Neural cell (in vitro differentiated cells): ENCODE results near the gene C10orf90. TPM values are rescaled to one million over a fixed set of nuclear protein-coding genes. Genes with fewer than 3 reads are reported as not detected.

ENCODE experiments used
- H2AFZ ChIP-seq: fragments of 200-600, 300-800 bp; sonication (generic), shearing (Covaris generic); 2 replicates; pipeline ENCODE4 v1.6.0; 2014; ENCODE audit warnings: low read depth, mild to moderate bottlenecking, antibody characterized with exemption, low read length, moderate library complexity
- H3F3A ChIP-seq: fragments of 200-600 bp; shearing (Covaris generic); 2 replicates; pipeline ENCODE4 v1.6.1; 2016; ENCODE audit warnings: mild to moderate bottlenecking, moderate library complexity, mixed read lengths, antibody characterized with exemption, low read length; ENCODE audit not compliant: insufficient read depth, poor library complexity, severe bottlenecking
- H3K27ac ChIP-seq: fragments of 200-600, 300-800 bp; sonication (generic), shearing (Covaris generic); 2 replicates; pipeline ENCODE4 v1.5.1; 2014; ENCODE audit warnings: mild to moderate bottlenecking, low read length, moderate library complexity
- H3K27me3 ChIP-seq: fragments of 300-800, 200-600 bp; sonication (generic), shearing (Covaris generic); 2 replicates; pipeline ENCODE4 v1.6.0; 2014; ENCODE audit warnings: mild to moderate bottlenecking, low read depth, low read length, moderate library complexity; ENCODE audit not compliant: insufficient read depth
- H3K36me3 ChIP-seq: fragments of 300-800, 200-600 bp; sonication (generic), shearing (Covaris generic); 2 replicates; pipeline ENCODE4 v1.5.1; 2014; ENCODE audit warnings: mild to moderate bottlenecking, antibody characterized with exemption, low read length, moderate library complexity; ENCODE audit not compliant: insufficient read depth
- H3K4me2 ChIP-seq: fragments of 300-800, 200-600 bp; sonication (generic), shearing (Covaris generic); 2 replicates; pipeline ENCODE4 v1.6.0; 2014; ENCODE audit warnings: mild to moderate bottlenecking, low read length
- H3K4me3 ChIP-seq: fragments of 300-800, 200-600 bp; sonication (generic), shearing (Covaris generic); 2 replicates; pipeline ENCODE4 v1.5.1; 2014; ENCODE audit warnings: mild to moderate bottlenecking, low read length, moderate library complexity
- H3K79me2 ChIP-seq: fragments of 200-600 bp; shearing (Covaris generic); replicated peaks from 2 replicates; pipeline ENCODE4 v1.6.0; 2014; ENCODE audit warnings: mild to moderate bottlenecking, low read length, moderate library complexity; ENCODE audit not compliant: insufficient read depth
- H3K9ac ChIP-seq: fragments of 300-800, 200-600 bp; sonication (generic), shearing (Covaris generic); 2 replicates; pipeline ENCODE4 v1.6.1; 2016; ENCODE audit warnings: mild to moderate bottlenecking, low read length, mixed read lengths
- H3K9me2 ChIP-seq: fragments of 200-600 bp; shearing (Covaris generic); 2 replicates; pipeline ENCODE4 v1.6.1; 2016; ENCODE audit warnings: mild to moderate bottlenecking, low read length, mixed read lengths; ENCODE audit not compliant: insufficient read depth
- H3K9me3 ChIP-seq: fragments of 200-600, 300-800 bp; sonication (generic), shearing (Covaris generic); 2 replicates; pipeline ENCODE4 v1.6.1; 2016; ENCODE audit warnings: mild to moderate bottlenecking, mixed run types, low read length, moderate library complexity, mixed read lengths
- H4K20me1 ChIP-seq: fragments of 200-600 bp; shearing (Covaris generic); 2 replicates; pipeline ENCODE4 v1.6.1; 2016; ENCODE audit warnings: mild to moderate bottlenecking, mixed run types; ENCODE audit not compliant: insufficient read depth
- EP300 ChIP-seq: fragments of 450-650 bp; conservative IDR thresholded peaks from 2 replicates; pipeline ENCODE4 v1.6.1; 2014; ENCODE audit warnings: antibody characterized with exemption, mild to moderate bottlenecking, moderate library complexity; ENCODE audit not compliant: poor library complexity, severe bottlenecking
- EZH2 ChIP-seq: fragments of 200-600, 300-800 bp; shearing (Covaris generic), sonication (generic); IDR thresholded peaks from 2 replicates; pipeline ENCODE4 v1.6.1; 2014; ENCODE audit warnings: antibody characterized with exemption, low read length, borderline replicate concordance, mild to moderate bottlenecking; ENCODE audit not compliant: insufficient read depth, poor library complexity, severe bottlenecking
- MXI1 ChIP-seq: fragments of 450-650 bp; conservative IDR thresholded peaks from 2 replicates; pipeline ENCODE4 v1.6.1; 2014; ENCODE audit warnings: antibody characterized with exemption, mild to moderate bottlenecking; ENCODE audit not compliant: poor library complexity, severe bottlenecking
- POLR2AphosphoS5 ChIP-seq: IDR thresholded peaks from 2 replicates; pipeline ENCODE4 v1.6.1; 2012
- RAD21 ChIP-seq: fragments of 450-650 bp; conservative IDR thresholded peaks from 2 replicates; pipeline ENCODE4 v1.6.1; 2014; ENCODE audit warnings: antibody characterized with exemption, mild to moderate bottlenecking, moderate library complexity
- SMC3 ChIP-seq: fragments of 450-650 bp; conservative IDR thresholded peaks from 2 replicates; pipeline ENCODE4 v1.6.1; 2014; ENCODE audit warnings: antibody characterized with exemption, mild to moderate bottlenecking, moderate library complexity; ENCODE audit not compliant: poor library complexity
- TAF1 ChIP-seq: IDR thresholded peaks from 2 replicates; pipeline ENCODE4 v1.6.1; 2012; ENCODE audit warnings: low read depth
- polyA plus RNA-seq: library from polyadenylated mRNA; depleted of rRNA; stranded (reverse); fragments of >200 nt; gene quantifications from 2 replicates; pipeline ENCODE4 v1.2.3, GENCODE V29; 2014
- TF ChIP-seq, protein P1 (sequence below): fragments of 450-650 bp; IDR thresholded peaks from 2 replicates; pipeline ENCODE4 v1.5.1; 2014; ENCODE audit warnings: antibody characterized with exemption, mild to moderate bottlenecking, moderate library complexity; ENCODE audit not compliant: poor library complexity, severe bottlenecking
- TF ChIP-seq, protein P2 (sequence below): IDR thresholded peaks from 2 replicates; pipeline ENCODE4 v1.6.1; 2012; ENCODE audit warnings: borderline replicate concordance

The C10orf90 gene
- polyA plus RNA-seq, 1 donor from 2014 or later, result not detected

DNA sequence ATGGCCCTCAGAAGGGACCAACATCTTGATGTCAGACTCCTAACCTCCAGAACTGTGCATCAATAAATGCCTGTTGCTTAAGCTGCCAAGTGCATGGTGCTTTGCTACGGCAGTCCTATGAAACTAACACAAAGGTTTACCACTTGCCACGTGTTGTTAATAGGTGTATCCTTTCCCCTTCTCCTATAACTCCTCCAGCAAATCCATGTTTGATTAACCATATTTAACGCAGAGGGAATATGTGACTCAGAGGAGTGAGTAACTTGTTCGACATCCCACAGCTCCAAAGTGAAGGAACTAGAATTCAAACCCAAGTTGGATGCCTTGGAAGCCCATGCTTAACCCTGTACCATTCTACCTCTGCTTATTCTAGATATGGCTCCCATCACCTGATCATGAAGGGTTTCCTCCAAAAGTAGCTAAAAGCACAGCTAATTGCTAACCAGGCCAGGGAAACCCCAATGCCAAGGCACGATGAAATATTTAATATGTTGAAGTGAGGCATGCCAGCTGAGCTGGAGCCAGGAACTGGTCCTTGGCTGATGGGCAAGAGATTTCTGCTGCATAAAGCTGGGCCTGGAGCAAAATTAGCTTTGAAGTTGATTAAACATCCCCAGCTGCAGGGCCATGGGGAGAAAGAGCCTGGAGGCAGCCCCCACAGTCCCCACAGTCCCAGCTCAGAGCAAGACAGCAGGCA, 131.9 kb downstream of the C10orf90 start:
- Histone ChIP-seq H3K4me2 (no peak overlapping the region), H3K36me3 (no peaks in the 10 kb centered on the region), H2AFZ (no peak overlapping the region), H3K27me3 (no peaks in the 10 kb centered on the region), H3K27ac (no peak overlapping the region), H3K9me2 (no peaks in the 10 kb centered on the region), H3K4me3 (no peak overlapping the region), H3K9ac (no peak overlapping the region), H4K20me1 (no peaks in the 10 kb centered on the region), H3F3A (no peaks in the 10 kb centered on the region), H3K79me2 (no peaks in the 10 kb centered on the region), H3K9me3 (no peaks in the 10 kb centered on the region)
- TF ChIP-seq EZH2, result no peak
- no peak for TF ChIP-seq POLR2AphosphoS5
- TF ChIP-seq MXI1, result no peak
- no peak for TF ChIP-seq SMC3
- TF ChIP-seq EP300, result no peak
- TF ChIP-seq, protein P1, sequence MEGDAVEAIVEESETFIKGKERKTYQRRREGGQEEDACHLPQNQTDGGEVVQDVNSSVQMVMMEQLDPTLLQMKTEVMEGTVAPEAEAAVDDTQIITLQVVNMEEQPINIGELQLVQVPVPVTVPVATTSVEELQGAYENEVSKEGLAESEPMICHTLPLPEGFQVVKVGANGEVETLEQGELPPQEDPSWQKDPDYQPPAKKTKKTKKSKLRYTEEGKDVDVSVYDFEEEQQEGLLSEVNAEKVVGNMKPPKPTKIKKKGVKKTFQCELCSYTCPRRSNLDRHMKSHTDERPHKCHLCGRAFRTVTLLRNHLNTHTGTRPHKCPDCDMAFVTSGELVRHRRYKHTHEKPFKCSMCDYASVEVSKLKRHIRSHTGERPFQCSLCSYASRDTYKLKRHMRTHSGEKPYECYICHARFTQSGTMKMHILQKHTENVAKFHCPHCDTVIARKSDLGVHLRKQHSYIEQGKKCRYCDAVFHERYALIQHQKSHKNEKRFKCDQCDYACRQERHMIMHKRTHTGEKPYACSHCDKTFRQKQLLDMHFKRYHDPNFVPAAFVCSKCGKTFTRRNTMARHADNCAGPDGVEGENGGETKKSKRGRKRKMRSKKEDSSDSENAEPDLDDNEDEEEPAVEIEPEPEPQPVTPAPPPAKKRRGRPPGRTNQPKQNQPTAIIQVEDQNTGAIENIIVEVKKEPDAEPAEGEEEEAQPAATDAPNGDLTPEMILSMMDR, result no peak
- no peak for TF ChIP-seq RAD21
- TF ChIP-seq, protein P2, sequence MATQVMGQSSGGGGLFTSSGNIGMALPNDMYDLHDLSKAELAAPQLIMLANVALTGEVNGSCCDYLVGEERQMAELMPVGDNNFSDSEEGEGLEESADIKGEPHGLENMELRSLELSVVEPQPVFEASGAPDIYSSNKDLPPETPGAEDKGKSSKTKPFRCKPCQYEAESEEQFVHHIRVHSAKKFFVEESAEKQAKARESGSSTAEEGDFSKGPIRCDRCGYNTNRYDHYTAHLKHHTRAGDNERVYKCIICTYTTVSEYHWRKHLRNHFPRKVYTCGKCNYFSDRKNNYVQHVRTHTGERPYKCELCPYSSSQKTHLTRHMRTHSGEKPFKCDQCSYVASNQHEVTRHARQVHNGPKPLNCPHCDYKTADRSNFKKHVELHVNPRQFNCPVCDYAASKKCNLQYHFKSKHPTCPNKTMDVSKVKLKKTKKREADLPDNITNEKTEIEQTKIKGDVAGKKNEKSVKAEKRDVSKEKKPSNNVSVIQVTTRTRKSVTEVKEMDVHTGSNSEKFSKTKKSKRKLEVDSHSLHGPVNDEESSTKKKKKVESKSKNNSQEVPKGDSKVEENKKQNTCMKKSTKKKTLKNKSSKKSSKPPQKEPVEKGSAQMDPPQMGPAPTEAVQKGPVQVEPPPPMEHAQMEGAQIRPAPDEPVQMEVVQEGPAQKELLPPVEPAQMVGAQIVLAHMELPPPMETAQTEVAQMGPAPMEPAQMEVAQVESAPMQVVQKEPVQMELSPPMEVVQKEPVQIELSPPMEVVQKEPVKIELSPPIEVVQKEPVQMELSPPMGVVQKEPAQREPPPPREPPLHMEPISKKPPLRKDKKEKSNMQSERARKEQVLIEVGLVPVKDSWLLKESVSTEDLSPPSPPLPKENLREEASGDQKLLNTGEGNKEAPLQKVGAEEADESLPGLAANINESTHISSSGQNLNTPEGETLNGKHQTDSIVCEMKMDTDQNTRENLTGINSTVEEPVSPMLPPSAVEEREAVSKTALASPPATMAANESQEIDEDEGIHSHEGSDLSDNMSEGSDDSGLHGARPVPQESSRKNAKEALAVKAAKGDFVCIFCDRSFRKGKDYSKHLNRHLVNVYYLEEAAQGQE, result no peak
- no peak for TF ChIP-seq TAF1

DNA sequence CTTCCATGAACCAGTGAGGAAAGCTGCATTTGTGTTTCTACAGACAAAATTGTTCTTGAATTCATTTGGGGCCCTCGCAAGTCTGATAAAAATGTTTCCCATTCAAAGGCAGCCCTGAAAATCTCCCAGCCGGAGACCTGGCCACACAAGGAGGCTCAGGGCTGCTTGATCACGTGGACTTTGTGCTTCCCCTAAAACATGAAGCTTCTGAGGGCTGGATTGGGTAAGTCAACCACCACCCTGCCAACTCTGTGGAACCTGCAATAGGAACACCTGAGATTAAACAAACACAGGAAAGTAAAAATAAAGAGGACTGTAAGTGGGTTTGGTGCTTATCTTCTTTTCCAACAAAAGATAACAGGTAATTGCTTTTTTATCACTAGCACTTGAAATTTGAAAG, 133.8 kb downstream of the C10orf90 start:
- Histone ChIP-seq H3K79me2 (no peaks in the 10 kb centered on the region), H3K4me2 (no peak overlapping the region), H3K27me3 (no peaks in the 10 kb centered on the region), H3K36me3 (no peaks in the 10 kb centered on the region), H3F3A (no peaks in the 10 kb centered on the region), H3K9me2 (no peaks in the 10 kb centered on the region), H2AFZ (no peak overlapping the region), H4K20me1 (no peaks in the 10 kb centered on the region), H3K4me3 (no peak overlapping the region), H3K9me3 (no peaks in the 10 kb centered on the region), H3K27ac (no peak overlapping the region), H3K9ac (no peak overlapping the region)
- TF ChIP-seq SMC3, result no peak
- TF ChIP-seq, protein P1, result no peak
- TF ChIP-seq MXI1, result no peak
- TF ChIP-seq EZH2, result no peak
- no peak for TF ChIP-seq TAF1
- TF ChIP-seq, protein P2, result no peak
- no peak for TF ChIP-seq POLR2AphosphoS5
- no peak for TF ChIP-seq RAD21
- TF ChIP-seq EP300, result no peak
